Measurements from ENCODE around the gene GYPB.
"Not testable (repeated sequence)": the region's sequence is repeated elsewhere in the genome, so short reads cannot be mapped to it uniquely, and the experiment has no call there.

Gene GYPB

GRCh38 chr4:144019277-144019676 lies at the start of gene GYPB:
TSS of gene GYPB (minus strand) at chr4:144019380. CDS start at chr4:144019287, 93 bp downstream.
- in situ Hi-C loops (cut with MboI; ENCODE audit: low sequenced_read_pairs, unreplicated experiment); DNase-seq (ENCODE audit: low spot score): not testable (repeated sequence)

DNA sequence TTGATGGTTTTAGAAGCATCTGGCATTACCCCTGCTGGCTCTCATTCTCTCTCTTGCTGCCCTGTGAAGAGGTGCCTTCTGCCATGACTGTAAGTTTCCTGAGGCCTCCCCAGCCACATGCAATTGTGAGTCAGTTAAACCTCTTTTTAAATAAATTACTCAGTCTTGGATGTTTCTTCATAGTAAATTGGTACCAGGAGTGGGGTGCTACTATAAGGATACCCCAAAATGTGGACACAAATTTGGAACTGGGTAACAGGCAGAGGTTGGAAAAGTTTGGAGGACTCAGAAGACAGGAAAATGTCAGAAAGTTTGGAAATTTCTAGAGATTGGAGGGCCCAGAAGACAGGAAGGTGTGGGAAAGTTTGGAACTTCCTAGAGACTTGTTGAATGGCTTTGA lies 42.4 kb upstream of the GYPB start:
- DNase-seq (ENCODE audit: low spot score); in situ Hi-C loops (cut with MboI; ENCODE audit: low sequenced_read_pairs, unreplicated experiment): not testable (repeated sequence)

- DNase-seq (ENCODE audit: low spot score); in situ Hi-C loops (cut with MboI; ENCODE audit: low sequenced_read_pairs, unreplicated experiment): not testable (repeated sequence)
These were observed 41.2 kb upstream of the GYPB start for GRCh38 chr4:144060234-144060859.

GRCh38 chr4:144056800-144057199 lies 37.6 kb upstream of the GYPB start:
- in situ Hi-C loops (cut with MboI; ENCODE audit: low sequenced_read_pairs, unreplicated experiment), result no loop called here
- no peak for TF ChIP-seq CTCF (IDR thresholded peaks at IDR 0.05; ENCODE audit: borderline replicate concordance, control extremely low read depth, extremely low read depth, insufficient read depth, missing control alignments)
- DNase-seq (ENCODE audit: low spot score), result no peak

GRCh38 chr4:144055336-144055735 lies 36.2 kb upstream of the GYPB start:
- DNase-seq (ENCODE audit: low spot score); in situ Hi-C loops (cut with MboI; ENCODE audit: low sequenced_read_pairs, unreplicated experiment): not testable (repeated sequence)

DNA sequence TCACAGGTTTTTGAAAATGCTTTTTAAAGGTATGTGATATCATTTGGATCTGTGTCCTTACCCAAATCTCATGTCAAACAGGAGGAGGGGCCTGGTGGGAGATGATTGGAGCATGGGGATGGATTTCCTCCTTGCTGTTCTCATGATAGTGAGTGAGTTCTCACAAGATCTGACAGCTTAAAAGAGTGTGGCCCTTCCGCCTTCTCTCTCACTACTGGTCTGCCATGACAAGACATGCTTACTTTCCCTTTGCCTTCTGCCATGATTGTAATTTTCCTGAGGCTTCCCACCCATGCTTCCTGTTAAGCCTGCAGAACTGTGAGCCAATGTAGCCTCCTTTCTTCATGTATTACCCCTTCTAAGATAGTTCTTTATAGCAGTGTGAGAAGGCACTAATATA lies 32.3 kb upstream of the GYPB start:
- in situ Hi-C loops (cut with MboI; ENCODE audit: low sequenced_read_pairs, unreplicated experiment); DNase-seq (ENCODE audit: low spot score): not testable (repeated sequence)

- DNase-seq (ENCODE audit: low spot score); in situ Hi-C loops (cut with MboI; ENCODE audit: low sequenced_read_pairs, unreplicated experiment): not testable (repeated sequence)
These were observed 31.5 kb upstream of the GYPB start for GRCh38 chr4:144050631-144051030.

GRCh38 chr4:144049495-144050424 lies 30.6 kb upstream of the GYPB start:
- in situ Hi-C loops (cut with MboI; ENCODE audit: low sequenced_read_pairs, unreplicated experiment), result not testable (repeated sequence)

GRCh38 chr4:144044936-144045335 lies 25.8 kb upstream of the GYPB start:
- in situ Hi-C loops (cut with MboI; ENCODE audit: low sequenced_read_pairs, unreplicated experiment); DNase-seq (ENCODE audit: low spot score): not testable (repeated sequence)

More at GRCh38 chr4:144049495-144050424, 30.6 kb upstream of the GYPB start:
- not testable (repeated sequence) for DNase-seq (ENCODE audit: low spot score)

- DNase-seq (ENCODE audit: low spot score), result not testable (repeated sequence)
These were observed 13.4 kb upstream of the GYPB start for GRCh38 chr4:144032580-144032979.

DNA sequence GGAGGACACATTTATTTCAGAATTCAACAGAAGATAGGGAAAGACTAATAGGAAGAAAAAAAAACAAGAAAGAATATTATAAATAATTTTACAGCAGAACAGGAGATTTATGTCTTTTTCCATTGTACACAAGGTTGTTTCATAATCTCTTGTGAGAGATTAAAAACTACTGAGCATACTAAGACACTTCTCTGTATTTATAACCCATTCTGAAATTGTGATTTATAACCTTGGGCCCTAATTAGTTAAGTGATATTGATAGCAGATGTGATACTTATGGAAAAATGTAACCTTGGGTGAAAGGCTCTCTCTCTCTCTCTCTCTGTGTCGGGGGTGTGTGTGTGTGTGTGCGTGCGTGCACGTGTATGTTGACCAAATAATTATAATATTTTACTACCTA lies 12.7 kb upstream of the GYPB start:
- DNase-seq (ENCODE audit: low spot score); in situ Hi-C loops (cut with MboI; ENCODE audit: low sequenced_read_pairs, unreplicated experiment): not testable (repeated sequence)

More at GRCh38 chr4:144032580-144032979, 13.4 kb upstream of the GYPB start:
- in situ Hi-C loops (cut with MboI; ENCODE audit: low sequenced_read_pairs, unreplicated experiment), result not testable (repeated sequence)

GRCh38 chr4:144031369-144031768 lies 12.2 kb upstream of the GYPB start:
- DNase-seq (ENCODE audit: low spot score); in situ Hi-C loops (cut with MboI; ENCODE audit: low sequenced_read_pairs, unreplicated experiment): not testable (repeated sequence)

DNA sequence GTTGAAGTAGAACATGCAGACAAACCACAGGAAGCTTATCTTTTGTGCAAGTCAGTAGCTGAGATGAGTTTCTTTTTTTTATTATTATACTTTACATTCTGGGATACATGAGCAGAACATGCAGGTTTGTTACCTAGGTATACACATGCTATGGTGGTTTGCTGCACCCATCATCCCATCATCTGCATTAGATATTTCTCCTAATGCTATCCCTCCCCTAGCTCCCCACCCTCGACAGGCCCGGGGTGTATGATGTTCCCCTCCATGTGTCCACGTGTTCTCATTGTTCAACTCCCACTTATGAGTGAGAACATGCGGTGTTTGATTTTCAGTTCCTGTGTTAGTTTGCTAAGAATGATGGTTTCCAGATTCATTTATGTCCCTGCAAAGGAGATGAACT lies 11.5 kb upstream of the GYPB start:
- in situ Hi-C loops (cut with MboI; ENCODE audit: low sequenced_read_pairs, unreplicated experiment); DNase-seq (ENCODE audit: low spot score): not testable (repeated sequence)

DNA sequence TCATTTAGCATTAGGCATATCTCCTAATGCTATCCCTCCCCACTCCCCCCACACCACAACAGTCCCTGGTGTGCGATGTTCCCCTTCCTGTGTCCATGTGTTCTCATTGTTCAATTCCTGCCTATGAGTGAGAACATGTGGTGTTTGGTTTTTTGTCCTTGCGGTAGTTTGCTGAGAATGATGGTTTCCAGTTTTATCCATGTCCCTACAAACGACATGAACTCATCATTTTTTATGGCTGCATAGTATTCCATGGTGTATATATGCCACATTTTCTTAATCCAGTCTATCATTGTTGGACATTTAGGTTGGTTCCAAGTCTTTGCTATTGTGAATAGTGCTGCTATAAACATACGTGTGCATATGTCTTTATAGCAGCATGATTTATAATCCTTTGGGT lies 7.5 kb upstream of the GYPB start:
- DNase-seq (ENCODE audit: low spot score); in situ Hi-C loops (cut with MboI; ENCODE audit: low sequenced_read_pairs, unreplicated experiment): not testable (repeated sequence)

GRCh38 chr4:144024399-144025053 lies 5.3 kb upstream of the GYPB start:
- in situ Hi-C loops (cut with MboI; ENCODE audit: low sequenced_read_pairs, unreplicated experiment); DNase-seq (ENCODE audit: low spot score): not testable (repeated sequence)

DNA sequence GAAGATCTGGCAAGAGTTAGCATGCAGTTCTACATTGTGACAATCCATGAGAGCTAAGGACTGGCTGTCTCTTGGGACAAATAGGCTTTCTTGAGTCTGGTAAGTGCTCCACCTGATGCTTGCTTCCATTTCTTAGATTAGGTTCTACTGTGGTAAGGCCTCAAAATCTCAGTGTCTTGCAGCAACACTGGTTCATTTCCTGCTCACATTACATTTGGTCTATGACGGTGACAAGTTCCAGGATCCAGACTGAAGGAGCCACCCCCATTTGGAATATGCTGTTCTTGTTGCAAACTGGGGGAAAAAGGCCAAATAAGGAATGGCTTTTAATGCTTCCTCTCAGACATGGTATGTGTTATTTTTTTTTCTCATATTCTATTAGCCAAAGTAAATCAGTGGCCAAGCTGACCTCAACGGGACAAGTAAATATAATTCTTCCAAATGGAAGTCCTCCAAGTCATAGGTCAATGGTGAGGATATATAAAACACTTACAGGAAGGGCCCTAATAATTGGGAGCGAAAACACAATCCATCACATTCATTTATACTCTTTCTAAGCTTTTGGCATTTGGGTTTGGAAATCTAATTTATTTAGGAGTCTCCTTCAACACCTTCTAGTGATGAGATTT lies 3.7 kb upstream of the GYPB start:
- in situ Hi-C loops (cut with MboI; ENCODE audit: low sequenced_read_pairs, unreplicated experiment); DNase-seq (ENCODE audit: low spot score): not testable (repeated sequence)
